Keratinocyte (primary cell): Measurements from ENCODE around the gene KRT81.
"Not testable (repeated sequence)": the region's sequence is repeated elsewhere in the genome, so short reads cannot be mapped to it uniquely, and the experiment has no call there.

Experiments used
- EZH2 ChIP-seq: IDR thresholded peaks from one replicate; pipeline ENCODE4 v1.6.1; 2012; ENCODE audit warnings: inconsistent platforms, mild to moderate bottlenecking, low read length, moderate library complexity
- TF ChIP-seq, protein P1 (sequence below), 3 experiments: IDR thresholded peaks in 1 of 3; conservative IDR thresholded peaks in 1 of 3; optimal IDR thresholded peaks in 1 of 3; 2 replicates in 2 of 3; 3 replicates in 1 of 3; pipeline versions ENCODE3 to v1.5.1; 2011; ENCODE audit warnings: low read length in 3 of 3, mild to moderate bottlenecking in 3 of 3, moderate library complexity in 2 of 3, control low read depth in 1 of 3, inconsistent platforms in 1 of 3; ENCODE audit not compliant: insufficient read depth in 2 of 3; ENCODE audit errors: extremely low read depth in 1 of 3

DNA sequence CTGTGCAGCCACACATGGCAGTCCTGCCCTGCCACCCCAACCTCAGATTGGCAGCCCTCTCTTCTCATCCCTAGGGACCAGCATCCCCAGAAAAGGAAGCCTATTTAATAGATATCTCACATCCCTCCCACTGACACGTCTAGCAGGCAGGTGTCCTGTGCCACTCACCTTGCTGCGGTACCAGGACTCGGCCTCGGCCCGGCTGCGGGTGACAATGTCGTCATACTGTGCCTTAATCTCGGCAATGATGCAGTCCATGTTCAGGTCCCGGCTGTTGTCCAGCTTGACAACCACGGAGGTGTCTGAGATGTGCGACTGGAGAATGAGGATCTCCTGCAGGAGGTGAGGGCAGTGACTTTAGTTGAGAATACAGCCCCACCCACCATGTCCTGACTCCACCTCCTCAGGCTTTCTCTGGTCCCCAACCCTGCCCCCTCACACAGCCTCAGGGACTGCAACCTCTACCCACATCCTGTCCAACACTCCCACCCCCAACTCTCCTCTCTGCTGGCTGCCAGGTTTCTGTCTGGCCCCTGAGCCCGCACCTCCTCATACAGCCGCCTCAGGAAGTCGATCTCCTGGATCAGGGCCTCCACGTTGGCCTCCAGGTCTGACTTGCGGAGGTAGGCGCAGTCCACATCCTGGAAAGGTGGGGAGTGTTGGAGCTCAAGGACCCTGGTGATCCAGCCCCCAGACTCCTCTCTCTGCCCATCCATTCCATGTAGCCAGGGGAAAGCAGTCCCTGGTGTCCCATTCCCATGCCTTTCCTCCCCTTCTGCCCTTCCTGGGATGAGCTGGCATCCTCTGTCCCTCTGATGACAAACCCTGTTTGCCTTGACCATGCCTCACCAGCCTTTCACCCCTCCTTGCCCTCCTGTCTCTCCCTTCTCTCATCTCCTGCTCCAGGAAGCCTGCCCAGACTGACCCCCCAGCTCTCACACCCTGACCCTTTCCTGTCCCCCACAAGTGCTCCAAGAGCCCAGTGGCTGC is 3.2 kb downstream of the KRT81 start:
- TF ChIP-seq EZH2: not testable (repeated sequence)
- TF ChIP-seq, protein P1, sequence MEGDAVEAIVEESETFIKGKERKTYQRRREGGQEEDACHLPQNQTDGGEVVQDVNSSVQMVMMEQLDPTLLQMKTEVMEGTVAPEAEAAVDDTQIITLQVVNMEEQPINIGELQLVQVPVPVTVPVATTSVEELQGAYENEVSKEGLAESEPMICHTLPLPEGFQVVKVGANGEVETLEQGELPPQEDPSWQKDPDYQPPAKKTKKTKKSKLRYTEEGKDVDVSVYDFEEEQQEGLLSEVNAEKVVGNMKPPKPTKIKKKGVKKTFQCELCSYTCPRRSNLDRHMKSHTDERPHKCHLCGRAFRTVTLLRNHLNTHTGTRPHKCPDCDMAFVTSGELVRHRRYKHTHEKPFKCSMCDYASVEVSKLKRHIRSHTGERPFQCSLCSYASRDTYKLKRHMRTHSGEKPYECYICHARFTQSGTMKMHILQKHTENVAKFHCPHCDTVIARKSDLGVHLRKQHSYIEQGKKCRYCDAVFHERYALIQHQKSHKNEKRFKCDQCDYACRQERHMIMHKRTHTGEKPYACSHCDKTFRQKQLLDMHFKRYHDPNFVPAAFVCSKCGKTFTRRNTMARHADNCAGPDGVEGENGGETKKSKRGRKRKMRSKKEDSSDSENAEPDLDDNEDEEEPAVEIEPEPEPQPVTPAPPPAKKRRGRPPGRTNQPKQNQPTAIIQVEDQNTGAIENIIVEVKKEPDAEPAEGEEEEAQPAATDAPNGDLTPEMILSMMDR (optimal IDR thresholded peaks at IDR 0.05 in 1 of 3, IDR thresholded peaks at IDR 0.05 in 1 of 3, conservative IDR thresholded peaks at IDR 0.05 in 1 of 3; ENCODE audit: extremely low read depth in 1 of 3, insufficient read depth in 2 of 3, low read length in 3 of 3): not testable (repeated sequence)
